ENCODE results near the gene USP47.

DNA sequence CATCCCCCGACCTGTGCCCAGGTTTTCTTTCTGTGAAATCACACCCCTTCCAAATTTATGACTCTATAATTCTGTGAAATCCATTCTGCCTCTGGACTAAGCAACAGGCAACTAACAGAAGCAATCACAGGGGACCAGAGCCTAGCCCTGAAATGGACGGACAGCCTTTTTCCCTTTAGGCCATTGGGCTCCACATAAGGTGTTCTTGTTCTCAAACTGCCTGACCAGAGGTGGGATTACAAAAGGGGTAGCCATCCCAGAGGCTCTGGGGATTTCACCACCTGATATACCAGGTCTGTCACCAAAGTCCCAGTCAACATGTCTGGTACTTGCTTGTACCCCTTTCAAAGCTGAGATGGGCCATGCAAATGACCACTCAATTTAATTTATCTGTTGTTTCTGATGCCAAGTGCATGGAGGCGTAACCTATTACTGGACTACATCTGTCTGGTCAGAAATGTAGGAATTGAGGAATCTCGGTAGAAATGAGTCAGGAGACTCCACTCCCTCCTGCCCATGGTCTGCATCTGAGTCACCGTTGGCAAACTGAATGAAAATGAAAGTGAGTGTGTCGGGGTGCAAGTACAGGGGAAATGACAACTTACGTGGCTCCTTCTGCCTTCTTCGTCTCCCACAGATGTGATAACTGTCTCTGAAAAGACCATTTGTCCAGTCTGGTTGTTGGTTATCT is 156.5 kb downstream of the USP47 start:
- TF ChIP-seq, protein P1, sequence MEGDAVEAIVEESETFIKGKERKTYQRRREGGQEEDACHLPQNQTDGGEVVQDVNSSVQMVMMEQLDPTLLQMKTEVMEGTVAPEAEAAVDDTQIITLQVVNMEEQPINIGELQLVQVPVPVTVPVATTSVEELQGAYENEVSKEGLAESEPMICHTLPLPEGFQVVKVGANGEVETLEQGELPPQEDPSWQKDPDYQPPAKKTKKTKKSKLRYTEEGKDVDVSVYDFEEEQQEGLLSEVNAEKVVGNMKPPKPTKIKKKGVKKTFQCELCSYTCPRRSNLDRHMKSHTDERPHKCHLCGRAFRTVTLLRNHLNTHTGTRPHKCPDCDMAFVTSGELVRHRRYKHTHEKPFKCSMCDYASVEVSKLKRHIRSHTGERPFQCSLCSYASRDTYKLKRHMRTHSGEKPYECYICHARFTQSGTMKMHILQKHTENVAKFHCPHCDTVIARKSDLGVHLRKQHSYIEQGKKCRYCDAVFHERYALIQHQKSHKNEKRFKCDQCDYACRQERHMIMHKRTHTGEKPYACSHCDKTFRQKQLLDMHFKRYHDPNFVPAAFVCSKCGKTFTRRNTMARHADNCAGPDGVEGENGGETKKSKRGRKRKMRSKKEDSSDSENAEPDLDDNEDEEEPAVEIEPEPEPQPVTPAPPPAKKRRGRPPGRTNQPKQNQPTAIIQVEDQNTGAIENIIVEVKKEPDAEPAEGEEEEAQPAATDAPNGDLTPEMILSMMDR (IDR thresholded peaks at IDR 0.05): no peak
- TF ChIP-seq POLR2A (IDR thresholded peaks at IDR 0.05): no peak

All from thyroid gland (tissue), 4 donors.